ENCODE data around the gene ZBTB24. TPM values are rescaled to one million over a fixed set of nuclear protein-coding genes. Genes with fewer than 3 reads are reported as not detected.
A peak's percentile ranks its signal among the peaks of the same experiment; 100 is the strongest.

Gene ZBTB24
- polyA plus RNA-seq, 1 experiment, result 4.4 TPM

DNA sequence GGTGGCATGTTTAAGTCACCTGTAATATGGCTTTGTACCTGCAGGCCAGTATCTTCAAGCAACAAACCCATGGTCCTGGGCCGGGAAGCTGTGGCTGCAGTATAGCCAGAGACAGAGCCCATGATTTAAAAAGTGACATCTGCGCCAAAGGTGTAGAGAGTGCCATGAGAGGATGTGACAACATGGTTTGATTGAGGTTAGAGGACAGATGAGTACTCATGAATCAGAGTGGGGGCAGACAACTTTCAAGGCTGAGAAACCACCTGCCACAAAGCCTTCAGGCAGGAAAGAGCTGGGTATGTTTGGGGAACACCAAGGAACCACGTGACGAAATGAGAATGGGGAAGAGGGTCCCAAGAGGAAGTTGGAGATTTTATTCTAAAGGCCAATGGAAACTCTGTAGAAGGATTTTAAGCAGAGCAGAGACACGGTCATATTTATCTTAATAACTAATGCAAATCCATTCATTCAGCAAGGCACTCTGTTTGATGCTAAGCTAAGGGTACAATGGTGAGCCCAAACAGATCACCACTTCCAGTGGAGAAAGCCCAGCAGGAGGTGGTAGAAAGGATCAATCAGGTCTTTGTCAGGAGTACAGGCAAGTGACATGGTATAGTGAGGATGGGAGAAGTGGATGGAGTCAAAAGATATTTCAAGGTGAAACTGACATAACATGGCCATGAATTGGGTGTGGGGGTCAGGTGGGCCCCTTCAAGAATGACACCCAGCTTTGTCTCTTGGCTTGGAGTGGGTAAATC is 24.1 kb downstream of the ZBTB24 start:
- CTCF ChIA-PET, result no interaction called here
- no peak for DNase-seq (ENCODE audit: low read depth, low spot score)
- POLR2A ChIA-PET, result no interaction called here
- H3K27me3 ChIP-seq (ENCODE audit: control insufficient read depth, insufficient read depth, low read length), result no peaks in the 10 kb centered on the region
- H3K27ac ChIP-seq (ENCODE audit: low read depth, low read length), result peak overlapping the region; percentile 12
- TF ChIP-seq, protein P1, sequence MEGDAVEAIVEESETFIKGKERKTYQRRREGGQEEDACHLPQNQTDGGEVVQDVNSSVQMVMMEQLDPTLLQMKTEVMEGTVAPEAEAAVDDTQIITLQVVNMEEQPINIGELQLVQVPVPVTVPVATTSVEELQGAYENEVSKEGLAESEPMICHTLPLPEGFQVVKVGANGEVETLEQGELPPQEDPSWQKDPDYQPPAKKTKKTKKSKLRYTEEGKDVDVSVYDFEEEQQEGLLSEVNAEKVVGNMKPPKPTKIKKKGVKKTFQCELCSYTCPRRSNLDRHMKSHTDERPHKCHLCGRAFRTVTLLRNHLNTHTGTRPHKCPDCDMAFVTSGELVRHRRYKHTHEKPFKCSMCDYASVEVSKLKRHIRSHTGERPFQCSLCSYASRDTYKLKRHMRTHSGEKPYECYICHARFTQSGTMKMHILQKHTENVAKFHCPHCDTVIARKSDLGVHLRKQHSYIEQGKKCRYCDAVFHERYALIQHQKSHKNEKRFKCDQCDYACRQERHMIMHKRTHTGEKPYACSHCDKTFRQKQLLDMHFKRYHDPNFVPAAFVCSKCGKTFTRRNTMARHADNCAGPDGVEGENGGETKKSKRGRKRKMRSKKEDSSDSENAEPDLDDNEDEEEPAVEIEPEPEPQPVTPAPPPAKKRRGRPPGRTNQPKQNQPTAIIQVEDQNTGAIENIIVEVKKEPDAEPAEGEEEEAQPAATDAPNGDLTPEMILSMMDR (IDR thresholded peaks at IDR 0.05; ENCODE audit: low read depth, low read length), result no peak
- no peak overlapping the region for H3K4me3 ChIP-seq (ENCODE audit: low read depth, low read length)
- H3K9me3 ChIP-seq (ENCODE audit: control insufficient read depth, insufficient read depth, low read length), result no peaks in the 10 kb centered on the region; the same call in 1 of the 2 replicates

DNA sequence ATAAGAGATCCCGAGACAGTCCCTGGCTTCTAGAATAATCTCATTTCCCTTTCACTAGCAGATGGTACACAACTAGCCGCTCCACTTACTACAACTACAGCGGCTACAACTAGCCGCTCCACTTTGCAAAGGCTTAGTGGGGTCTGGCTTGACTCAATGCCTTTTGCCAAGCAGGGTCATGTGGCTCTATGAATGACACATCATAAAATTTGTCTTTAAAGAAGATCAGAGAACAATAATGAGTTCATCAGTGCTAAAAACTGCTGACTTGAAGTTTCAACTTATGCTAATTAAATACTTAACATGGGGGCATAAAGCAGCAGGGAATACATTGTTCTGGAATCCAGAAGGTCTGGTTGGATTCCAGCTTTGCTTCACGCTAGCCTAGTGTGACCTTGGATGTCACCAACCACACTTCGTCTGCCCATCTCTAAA is 25.4 kb downstream of the ZBTB24 start:
- H3K27ac ChIP-seq (ENCODE audit: low read depth, low read length), result no peak overlapping the region
- H3K9me3 ChIP-seq (ENCODE audit: control insufficient read depth, insufficient read depth, low read length), result no peaks in the 10 kb centered on the region; the same call in 1 of the 2 replicates
- H3K27me3 ChIP-seq (ENCODE audit: control insufficient read depth, insufficient read depth, low read length), result no peaks in the 10 kb centered on the region
- TF ChIP-seq, protein P1 (IDR thresholded peaks at IDR 0.05; ENCODE audit: low read depth, low read length), result no peak
- DNase-seq (ENCODE audit: low read depth, low spot score), result no peak
- no peak overlapping the region for H3K4me3 ChIP-seq (ENCODE audit: low read depth, low read length)
- ChIA-PET POLR2A (no interaction called here), CTCF (no interaction called here)

DNA sequence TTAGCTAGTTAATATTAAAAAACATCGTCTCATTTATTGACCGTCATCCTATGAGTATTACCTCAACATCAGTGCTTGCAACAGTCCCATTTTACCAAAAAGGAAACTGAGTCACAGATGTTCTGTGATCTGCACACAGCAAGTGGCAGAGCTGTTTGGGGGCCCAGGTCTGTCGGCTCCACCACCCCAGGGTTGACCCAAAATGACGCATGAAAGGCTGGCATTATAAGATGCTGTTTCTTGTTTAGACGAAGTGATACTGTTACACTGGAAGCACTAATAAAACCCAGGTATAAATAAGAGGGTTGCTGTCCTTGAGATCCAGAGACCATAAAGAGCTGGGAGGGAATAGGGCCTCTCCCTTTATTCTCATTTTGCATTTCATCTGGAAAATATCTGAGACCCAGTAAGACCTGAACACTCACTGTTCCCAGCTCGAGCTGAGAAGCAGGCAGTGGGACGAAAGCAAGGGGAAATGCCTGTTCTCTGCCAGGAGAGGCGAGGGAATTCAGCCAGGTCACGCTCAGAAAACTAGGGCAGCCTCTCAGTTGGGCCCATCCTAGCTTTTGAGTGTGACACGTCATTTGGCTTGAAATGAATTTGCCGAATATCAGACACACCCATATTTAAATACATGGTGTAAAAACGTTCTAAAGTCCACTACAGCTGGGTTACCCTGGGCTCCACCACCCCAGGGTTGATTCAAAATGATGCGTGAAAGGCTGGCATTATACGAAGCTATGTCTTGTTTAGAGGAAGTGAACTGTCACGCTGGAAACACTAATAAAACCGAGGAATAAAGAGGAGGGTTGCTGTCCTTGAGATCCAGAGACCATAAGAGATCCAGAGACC is 26.1 kb downstream of the ZBTB24 start:
- H3K27me3 ChIP-seq (ENCODE audit: control insufficient read depth, insufficient read depth, low read length), result no peaks in the 10 kb centered on the region
- DNase-seq (ENCODE audit: low read depth, low spot score), result no peak
- H3K4me3 ChIP-seq (ENCODE audit: low read depth, low read length), result peak overlapping the region; percentile 91
- TF ChIP-seq, protein P1 (IDR thresholded peaks at IDR 0.05; ENCODE audit: low read depth, low read length), result no peak
- POLR2A ChIA-PET, result interaction anchor here (1.5 kb wide), 1 partner anchor 14 kb away, joined by 3 read pairs; no protein-coding TSS in a partner anchor
- no peaks in the 10 kb centered on the region; the same call in 1 of the 2 replicates for H3K9me3 ChIP-seq (ENCODE audit: control insufficient read depth, insufficient read depth, low read length)
- no peak overlapping the region for H3K27ac ChIP-seq (ENCODE audit: low read depth, low read length)
- CTCF ChIA-PET, result interaction anchor here (1.5 kb wide), 1 partner anchor 20 kb away, joined by 3 read pairs; no protein-coding TSS in a partner anchor

DNA sequence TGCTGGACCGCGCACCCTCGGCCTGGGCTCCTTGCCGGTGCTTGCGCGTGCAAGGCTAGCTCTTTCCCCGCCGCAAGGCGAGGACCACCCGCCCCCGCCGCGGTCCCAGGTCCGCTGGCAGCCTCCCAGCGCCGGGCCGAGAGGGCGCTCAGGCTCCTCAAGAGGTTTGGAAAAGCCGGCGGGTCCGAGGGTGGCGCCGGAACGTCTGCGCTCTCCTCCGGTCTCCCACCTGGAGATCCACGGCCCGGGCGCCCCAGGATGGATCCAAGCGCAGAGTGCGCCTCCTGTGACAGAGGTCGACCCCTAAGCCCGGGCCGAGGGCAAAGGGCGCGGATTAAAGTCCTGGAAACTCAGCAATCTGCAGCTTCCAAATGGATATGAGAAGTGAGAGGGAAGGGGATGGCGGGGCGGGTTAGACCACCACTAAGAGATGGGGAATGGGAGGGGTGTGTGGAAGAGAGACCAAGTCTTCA is 26.9 kb downstream of the ZBTB24 start:
- ChIA-PET POLR2A (interaction anchor here (1.5 kb wide), 1 partner anchor 13 kb away, joined by 3 read pairs; no protein-coding TSS in a partner anchor), CTCF (interaction anchor here (0.6 to 1.5 kb wide), 3 partner anchors 15 to 269 kb away, joined by 3 to 4 read pairs (median 4); partner anchors contain the start of gene SMPD2)
- Histone ChIP-seq H3K9me3 (ENCODE audit: control insufficient read depth, insufficient read depth, low read length) (no peaks in the 10 kb centered on the region; the same call in 1 of the 2 replicates), H3K4me3 (ENCODE audit: low read depth, low read length) (peak overlapping the region; percentile 91), H3K27ac (ENCODE audit: low read depth, low read length) (no peak overlapping the region), H3K27me3 (ENCODE audit: control insufficient read depth, insufficient read depth, low read length) (no peaks in the 10 kb centered on the region)
- TF ChIP-seq, protein P1 (IDR thresholded peaks at IDR 0.05; ENCODE audit: low read depth, low read length), result no peak
- DNase-seq (ENCODE audit: low read depth, low spot score), result no peak
